ENCODE measurements around the gene MAU2. TPM values are rescaled to one million over a fixed set of nuclear protein-coding genes. Genes with fewer than 3 reads are reported as not detected.

MAU2 gene
- total and polyA plus RNA-seq, 10 of the 15 experiments (the other 5 are each of a cell fraction or from before 2014, with no cell fraction given): 1.8 to 47.2 (median 22.1) TPM

DNA sequence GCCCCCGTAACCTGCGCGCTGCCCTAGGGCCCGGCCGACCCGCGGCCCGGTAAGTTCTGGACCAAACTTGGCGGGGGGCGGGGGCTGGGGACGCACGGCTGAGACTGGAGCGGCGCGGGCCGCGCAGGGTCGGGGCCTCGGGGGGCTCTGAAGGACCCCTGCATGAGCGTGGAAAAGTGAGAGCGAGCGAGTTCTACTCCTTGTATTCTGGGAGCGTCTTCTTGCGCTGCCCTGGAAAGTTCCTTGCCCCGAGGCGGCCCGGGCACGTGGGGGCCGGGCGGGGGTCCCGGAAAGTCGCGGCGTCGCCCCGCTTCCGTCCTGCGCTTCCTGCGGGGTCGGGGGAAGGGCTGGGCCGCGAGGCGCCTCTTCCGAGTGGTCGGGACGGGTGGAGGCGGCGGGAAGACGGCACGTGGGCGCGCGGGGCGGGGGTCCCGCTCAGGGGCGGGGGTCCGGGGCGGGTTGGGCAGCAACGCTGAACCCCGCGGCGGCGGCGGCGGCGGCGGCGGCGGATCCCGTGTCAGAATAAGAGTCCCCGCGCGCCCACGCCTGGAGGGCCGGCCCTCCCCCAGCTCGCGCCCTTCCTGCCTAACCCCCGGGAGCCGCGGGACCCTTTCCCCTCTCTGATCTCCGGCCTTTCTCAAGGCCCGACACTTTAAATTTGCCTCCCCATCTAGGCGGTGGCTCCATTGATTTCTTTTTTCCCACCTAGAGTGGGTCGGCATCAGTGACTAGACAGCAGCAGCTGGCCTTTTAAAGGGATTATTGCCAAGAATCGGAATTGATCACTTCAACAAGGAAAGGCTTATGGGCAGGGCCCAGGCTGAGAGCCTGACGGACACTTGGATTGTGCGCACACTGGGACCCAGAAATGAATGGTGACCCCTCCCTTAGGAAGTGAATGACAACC lies 85.6 kb downstream of the MAU2 start (continued):
- TF ChIP-seq, protein P1, sequence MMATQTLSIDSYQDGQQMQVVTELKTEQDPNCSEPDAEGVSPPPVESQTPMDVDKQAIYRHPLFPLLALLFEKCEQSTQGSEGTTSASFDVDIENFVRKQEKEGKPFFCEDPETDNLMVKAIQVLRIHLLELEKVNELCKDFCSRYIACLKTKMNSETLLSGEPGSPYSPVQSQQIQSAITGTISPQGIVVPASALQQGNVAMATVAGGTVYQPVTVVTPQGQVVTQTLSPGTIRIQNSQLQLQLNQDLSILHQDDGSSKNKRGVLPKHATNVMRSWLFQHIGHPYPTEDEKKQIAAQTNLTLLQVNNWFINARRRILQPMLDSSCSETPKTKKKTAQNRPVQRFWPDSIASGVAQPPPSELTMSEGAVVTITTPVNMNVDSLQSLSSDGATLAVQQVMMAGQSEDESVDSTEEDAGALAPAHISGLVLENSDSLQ (IDR thresholded peaks at IDR 0.05): peak; percentile 58; the same call in 1 of the 2 replicates
- TF ChIP-seq, protein P2, sequence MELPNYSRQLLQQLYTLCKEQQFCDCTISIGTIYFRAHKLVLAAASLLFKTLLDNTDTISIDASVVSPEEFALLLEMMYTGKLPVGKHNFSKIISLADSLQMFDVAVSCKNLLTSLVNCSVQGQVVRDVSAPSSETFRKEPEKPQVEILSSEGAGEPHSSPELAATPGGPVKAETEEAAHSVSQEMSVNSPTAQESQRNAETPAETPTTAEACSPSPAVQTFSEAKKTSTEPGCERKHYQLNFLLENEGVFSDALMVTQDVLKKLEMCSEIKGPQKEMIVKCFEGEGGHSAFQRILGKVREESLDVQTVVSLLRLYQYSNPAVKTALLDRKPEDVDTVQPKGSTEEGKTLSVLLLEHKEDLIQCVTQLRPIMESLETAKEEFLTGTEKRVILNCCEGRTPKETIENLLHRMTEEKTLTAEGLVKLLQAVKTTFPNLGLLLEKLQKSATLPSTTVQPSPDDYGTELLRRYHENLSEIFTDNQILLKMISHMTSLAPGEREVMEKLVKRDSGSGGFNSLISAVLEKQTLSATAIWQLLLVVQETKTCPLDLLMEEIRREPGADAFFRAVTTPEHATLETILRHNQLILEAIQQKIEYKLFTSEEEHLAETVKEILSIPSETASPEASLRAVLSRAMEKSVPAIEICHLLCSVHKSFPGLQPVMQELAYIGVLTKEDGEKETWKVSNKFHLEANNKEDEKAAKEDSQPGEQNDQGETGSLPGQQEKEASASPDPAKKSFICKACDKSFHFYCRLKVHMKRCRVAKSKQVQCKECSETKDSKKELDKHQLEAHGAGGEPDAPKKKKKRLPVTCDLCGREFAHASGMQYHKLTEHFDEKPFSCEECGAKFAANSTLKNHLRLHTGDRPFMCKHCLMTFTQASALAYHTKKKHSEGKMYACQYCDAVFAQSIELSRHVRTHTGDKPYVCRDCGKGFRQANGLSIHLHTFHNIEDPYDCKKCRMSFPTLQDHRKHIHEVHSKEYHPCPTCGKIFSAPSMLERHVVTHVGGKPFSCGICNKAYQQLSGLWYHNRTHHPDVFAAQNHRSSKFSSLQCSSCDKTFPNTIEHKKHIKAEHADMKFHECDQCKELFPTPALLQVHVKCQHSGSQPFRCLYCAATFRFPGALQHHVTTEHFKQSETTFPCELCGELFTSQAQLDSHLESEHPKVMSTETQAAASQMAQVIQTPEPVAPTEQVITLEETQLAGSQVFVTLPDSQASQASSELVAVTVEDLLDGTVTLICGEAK (IDR thresholded peaks at IDR 0.05; ENCODE audit: borderline replicate concordance): no peak
- TF ChIP-seq ATF7 (IDR thresholded peaks at IDR 0.05; ENCODE audit: low read depth) (no peak), RUNX3 (IDR thresholded peaks at IDR 0.05; ENCODE audit: low read length) (no peak), YY1 (IDR thresholded peaks at IDR 0.05; ENCODE audit: low read depth, low read length) (0 out of 2 replicates have a peak, but pooled peaks have one; percentile 20), NRF1 (conservative IDR thresholded peaks at IDR 0.05; ENCODE audit: low read depth, low read length) (no peak)
